SJSA1 (cell line): ENCODE data around the gene PSMD2. TPM values are rescaled to one million over a fixed set of nuclear protein-coding genes. Genes with fewer than 3 reads are reported as not detected.

ENCODE experiments used
- DNase-seq, 2 experiments: peaks; one replicate each; pipeline ENCODE4 v3.0.0-alpha.2; 2015 to 2020; ENCODE audit warnings: low spot score in 2 of 2, low read depth in 1 of 2
- H3K27ac ChIP-seq: fragments of 250-450 bp; sonication (Bioruptor Pico); 2 replicates; pipeline ENCODE4 v1.5.1; 2020; ENCODE audit warnings: mild to moderate bottlenecking, moderate library complexity
- H3K27me3 ChIP-seq: fragments of 250-450 bp; sonication (Bioruptor Pico); replicated peaks from 2 replicates; pipeline ENCODE4 v1.5.1; 2020; ENCODE audit warnings: mild to moderate bottlenecking, moderate library complexity
- H3K36me3 ChIP-seq: fragments of 250-450 bp; sonication (Bioruptor Pico); 2 replicates; pipeline ENCODE4 v1.5.1; 2020; ENCODE audit warnings: mild to moderate bottlenecking
- H3K4me1 ChIP-seq: fragments of 250-450 bp; sonication (Bioruptor Pico); replicated peaks from 2 replicates; pipeline ENCODE4 v1.6.1; 2021; ENCODE audit warnings: mild to moderate bottlenecking
- H3K4me3 ChIP-seq: fragments of 250-450 bp; sonication (Bioruptor Pico); 2 replicates; pipeline ENCODE4 v1.5.1; 2020; ENCODE audit warnings: mild to moderate bottlenecking
- H3K9me3 ChIP-seq: fragments of 250-450 bp; sonication (Bioruptor Pico); replicated peaks from 2 replicates; pipeline ENCODE4 v1.5.1; 2020; ENCODE audit warnings: mild to moderate bottlenecking
- total RNA-seq: library from RNA; depleted of rRNA; stranded (reverse); fragments of >200 nt; shearing (Covaris generic); gene quantifications from 2 replicates; pipeline ENCODE4 v1.2.3, GENCODE V29; 2014

PSMD2 gene
- total RNA-seq, 1 experiment from 2014 or later = 627 TPM

- Histone ChIP-seq H3K27me3 (no peaks in the 10 kb centered on the region), H3K9me3 (no peaks in the 10 kb centered on the region), H3K4me3 (no peak overlapping the region), H3K36me3 (peaks cover 23% of the 10 kb centered on the region), H3K4me1 (peaks cover 27% of the 10 kb centered on the region), H3K27ac (no peak overlapping the region)
- DNase-seq = no peak
Measured at GRCh38 chr3:184344579-184345316, 45.7 kb downstream of the PSMD2 start.

GRCh38 chr3:184345317-184346144, 46.5 kb downstream of the PSMD2 start:
- peaks cover 27% of the 10 kb centered on the region for H3K36me3 ChIP-seq
- no peak overlapping the region for H3K27ac ChIP-seq
- no peak overlapping the region for H3K4me3 ChIP-seq
- H3K9me3 ChIP-seq = no peaks in the 10 kb centered on the region
- DNase-seq = peak; percentile 69 to 81
- H3K27me3 ChIP-seq = no peaks in the 10 kb centered on the region
- peaks cover 27% of the 10 kb centered on the region for H3K4me1 ChIP-seq

DNA sequence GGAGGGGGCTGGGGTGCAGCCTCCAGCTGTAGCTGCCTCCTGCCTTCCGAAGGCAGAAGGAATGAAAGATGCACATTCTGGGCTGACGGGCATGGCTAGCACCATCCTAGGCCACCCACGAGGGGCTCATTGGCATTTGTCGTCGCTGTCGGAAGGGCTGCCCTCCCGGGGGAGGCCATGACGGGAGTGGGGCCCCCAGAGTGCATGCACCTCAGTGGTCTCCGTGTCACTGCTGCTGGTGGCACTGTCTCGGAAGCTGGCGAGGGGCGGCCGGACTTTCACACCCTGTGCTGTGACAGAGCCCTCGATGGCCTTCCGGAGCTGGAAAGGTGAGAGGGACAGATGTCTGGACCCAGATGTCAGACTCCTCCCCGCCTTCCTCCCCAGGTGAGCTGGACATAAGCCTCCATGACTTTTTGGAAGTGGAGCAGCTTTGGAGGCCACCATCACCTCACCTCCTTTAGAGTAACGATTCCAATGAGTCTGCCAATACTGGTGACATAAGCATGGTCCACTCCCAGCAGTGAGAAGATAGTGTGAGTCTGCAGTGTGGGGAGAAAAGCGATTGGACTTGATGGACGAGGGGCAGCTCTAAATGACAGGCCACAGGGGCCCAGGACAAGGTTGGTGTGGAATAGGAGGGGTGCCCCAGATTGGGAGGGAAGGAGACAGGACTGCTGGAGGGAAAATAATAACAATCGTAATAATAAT, 47.6 kb downstream of the PSMD2 start:
- Histone ChIP-seq H3K9me3 (no peaks in the 10 kb centered on the region), H3K27ac (no peak overlapping the region), H3K36me3 (peaks cover 36% of the 10 kb centered on the region), H3K4me3 (no peak overlapping the region), H3K27me3 (no peaks in the 10 kb centered on the region), H3K4me1 (peaks cover 28% of the 10 kb centered on the region)
- no peak for DNase-seq

DNA sequence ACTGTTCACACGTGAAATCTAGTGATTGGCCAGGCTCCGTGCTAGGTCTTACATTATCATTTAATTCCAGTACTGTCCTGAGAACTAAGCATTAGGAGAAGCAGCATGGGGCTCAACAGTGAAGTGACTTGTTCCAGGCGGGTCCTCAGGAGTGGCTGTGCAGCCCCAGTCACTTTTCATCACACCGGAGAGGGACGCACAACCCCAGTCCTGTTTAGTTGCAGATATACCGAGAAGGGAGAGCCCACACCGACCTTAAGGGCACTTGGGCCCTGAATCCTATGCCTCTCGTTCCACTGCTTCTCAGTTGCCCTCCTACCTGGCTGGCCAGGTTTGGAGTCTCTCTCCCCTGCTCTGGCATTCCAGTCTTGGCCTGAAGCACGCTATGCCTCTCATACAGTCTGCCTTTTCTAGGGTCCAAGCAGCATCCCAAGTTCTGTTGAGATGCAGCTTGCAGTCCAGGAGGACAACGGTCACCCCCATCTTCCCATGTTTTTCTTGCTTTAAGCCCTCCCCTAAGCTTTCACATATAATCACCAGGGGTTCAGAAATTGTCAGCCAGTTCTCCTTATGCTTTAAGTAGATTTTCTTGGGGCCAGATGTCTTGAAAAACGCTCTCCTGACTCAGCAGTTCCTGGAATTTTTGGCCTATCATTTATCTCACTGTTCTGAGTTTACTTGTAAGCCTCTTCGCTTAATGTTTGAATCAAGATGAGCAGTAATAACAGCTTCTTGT, 48.4 kb downstream of the PSMD2 start:
- Histone ChIP-seq H3K4me3 (no peak overlapping the region), H3K9me3 (no peaks in the 10 kb centered on the region), H3K27me3 (no peaks in the 10 kb centered on the region), H3K27ac (no peak overlapping the region), H3K4me1 (peaks cover 31% of the 10 kb centered on the region), H3K36me3 (peaks cover 45% of the 10 kb centered on the region)
- DNase-seq = no peak

DNA sequence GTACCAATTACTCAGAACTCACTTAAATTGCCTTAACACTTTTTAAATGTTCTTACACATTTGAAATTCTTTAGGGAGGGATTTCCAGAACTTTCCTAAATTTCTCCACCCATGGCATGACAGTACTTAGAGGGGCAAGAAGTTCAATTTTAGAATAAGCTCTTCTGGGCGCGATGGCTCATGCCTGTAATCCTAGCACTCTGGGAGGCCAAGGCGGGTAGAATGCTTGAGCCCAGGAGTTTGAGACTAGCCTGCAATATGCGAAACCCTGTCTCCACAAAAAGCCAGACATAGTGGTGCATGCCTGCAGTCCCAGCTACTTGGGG, 49.0 kb downstream of the PSMD2 start:
- no peak overlapping the region for H3K27ac ChIP-seq
- H3K9me3 ChIP-seq = no peaks in the 10 kb centered on the region
- peaks cover 50% of the 10 kb centered on the region for H3K36me3 ChIP-seq
- no peak for DNase-seq
- H3K27me3 ChIP-seq = no peaks in the 10 kb centered on the region
- peaks cover 31% of the 10 kb centered on the region for H3K4me1 ChIP-seq
- no peak overlapping the region for H3K4me3 ChIP-seq

DNA sequence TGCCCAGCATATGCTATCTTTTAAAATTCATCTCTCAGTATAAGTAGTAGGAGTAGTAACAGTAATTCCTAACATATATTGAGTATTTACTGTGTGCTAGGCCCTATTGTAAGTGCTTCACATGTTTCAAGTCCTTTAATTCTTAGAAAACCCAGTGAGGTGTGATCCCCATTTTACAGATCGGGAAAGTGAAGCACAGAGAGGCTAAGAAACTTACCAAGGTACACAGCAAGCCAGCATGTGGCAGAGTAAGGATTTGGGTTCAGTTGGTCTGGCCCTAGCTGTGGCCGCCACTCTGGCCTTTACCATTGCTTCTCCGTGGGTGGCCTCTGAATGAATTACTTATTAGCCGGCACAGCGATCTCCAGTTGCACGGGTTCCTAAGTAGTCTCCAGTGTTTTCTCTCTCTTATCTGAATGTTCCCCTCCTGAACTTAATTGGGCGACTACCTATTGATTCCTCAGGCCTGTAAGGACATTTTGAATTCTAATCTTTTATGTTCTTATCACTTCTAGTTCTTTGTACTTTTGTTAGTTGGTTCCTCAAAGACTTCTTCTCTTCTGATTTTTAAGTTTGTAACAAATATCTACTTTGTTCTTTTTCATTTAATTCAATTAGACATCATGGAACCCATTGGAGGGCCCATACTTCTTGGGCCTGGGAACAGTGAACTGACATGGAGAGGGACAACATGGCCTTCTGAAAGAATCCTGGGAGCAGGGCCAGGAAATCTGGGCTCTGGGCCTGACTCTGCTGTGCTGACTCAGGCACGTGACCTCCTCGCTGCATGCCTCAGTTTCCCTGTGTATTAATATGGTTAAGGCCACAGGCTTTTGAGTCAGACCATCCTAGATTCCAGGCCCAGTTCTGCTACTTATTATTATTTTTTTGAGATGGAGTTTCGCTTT, 50.8 kb downstream of the PSMD2 start:
- Histone ChIP-seq H3K4me3 (no peak overlapping the region), H3K36me3 (peaks cover 56% of the 10 kb centered on the region), H3K4me1 (peaks cover 43% of the 10 kb centered on the region), H3K27ac (no peak overlapping the region), H3K9me3 (no peaks in the 10 kb centered on the region), H3K27me3 (no peaks in the 10 kb centered on the region)
- peak in 1 of 2 experiments; percentile 41 for DNase-seq

- DNase-seq = no peak
- Histone ChIP-seq H3K4me3 (no peak overlapping the region), H3K4me1 (peaks cover 47% of the 10 kb centered on the region), H3K9me3 (no peaks in the 10 kb centered on the region), H3K27me3 (no peaks in the 10 kb centered on the region), H3K36me3 (peaks cover 62% of the 10 kb centered on the region), H3K27ac (no peak overlapping the region)
Measured at GRCh38 chr3:184350618-184351017, 51.6 kb downstream of the PSMD2 start.

DNA sequence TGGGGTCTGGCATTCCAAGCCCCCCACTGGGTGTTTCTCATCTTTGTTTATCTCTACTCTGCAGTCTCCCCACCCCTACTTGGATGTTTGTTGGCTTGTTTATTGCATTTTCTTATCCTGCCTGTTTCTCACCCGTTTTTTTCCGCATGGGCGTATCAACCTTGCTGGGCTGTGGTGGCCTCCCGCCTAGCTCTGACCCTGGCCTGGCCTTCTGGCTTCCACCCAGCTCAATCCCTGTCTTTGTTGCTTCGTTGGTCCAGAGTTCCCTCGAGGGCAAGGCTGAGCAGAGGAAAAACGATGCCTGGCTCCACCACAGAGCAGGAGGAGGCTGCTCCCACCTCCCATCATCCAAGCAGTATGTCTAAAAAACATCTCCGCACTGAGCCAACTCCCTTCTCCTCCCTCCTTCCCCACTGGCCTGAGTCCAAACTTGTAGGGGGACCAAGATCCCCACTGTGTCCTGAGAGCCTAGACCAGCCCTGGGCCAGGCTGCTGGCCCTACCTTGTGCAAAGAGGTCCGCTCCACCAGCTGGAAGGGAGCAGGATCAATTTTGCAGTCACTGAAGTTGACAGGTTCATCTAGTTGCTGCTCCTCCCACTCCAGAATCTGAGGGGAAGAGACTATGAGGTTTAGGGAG, 52.6 kb downstream of the PSMD2 start:
- H3K27ac ChIP-seq = no peak overlapping the region
- H3K4me3 ChIP-seq = no peak overlapping the region
- no peaks in the 10 kb centered on the region for H3K9me3 ChIP-seq
- H3K27me3 ChIP-seq = no peaks in the 10 kb centered on the region
- no peak for DNase-seq
- peaks cover 54% of the 10 kb centered on the region for H3K4me1 ChIP-seq
- H3K36me3 ChIP-seq = peaks cover 63% of the 10 kb centered on the region

DNA sequence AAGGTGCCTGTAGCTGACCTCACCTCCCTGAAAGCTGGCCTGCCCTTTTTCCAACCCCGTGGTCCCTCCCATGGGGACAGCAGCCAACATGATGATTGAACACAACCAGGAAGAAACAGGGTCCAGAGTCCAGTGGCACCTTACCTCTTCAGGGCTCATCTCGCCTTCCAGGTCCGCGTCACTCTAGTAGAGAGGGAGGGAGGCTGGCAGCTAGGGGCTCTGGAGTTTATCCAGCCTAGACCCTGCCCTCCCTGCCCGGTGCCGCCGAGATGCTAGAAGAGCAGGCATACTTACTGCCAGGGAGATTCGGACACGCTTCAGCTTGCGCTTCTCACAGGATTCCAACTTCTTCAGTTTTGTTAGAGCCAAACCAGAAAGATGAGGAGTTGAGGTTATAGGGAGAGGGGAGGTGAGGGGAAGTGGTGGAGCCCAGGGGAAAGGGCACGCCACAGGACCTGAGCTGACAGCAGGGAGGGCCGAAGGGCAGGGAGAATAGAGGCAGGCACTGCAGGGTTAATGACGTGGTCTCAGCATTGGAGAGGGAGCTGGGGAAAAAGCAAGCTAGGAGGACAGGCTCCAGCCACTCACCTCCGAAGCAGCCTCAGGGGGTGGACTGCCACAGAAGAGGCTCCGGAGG, 53.2 kb downstream of the PSMD2 start:
- Histone ChIP-seq H3K4me3 (no peak overlapping the region), H3K27ac (no peak overlapping the region), H3K9me3 (no peaks in the 10 kb centered on the region), H3K4me1 (peaks cover 60% of the 10 kb centered on the region), H3K36me3 (peaks cover 66% of the 10 kb centered on the region), H3K27me3 (no peaks in the 10 kb centered on the region)
- no peak for DNase-seq

DNA sequence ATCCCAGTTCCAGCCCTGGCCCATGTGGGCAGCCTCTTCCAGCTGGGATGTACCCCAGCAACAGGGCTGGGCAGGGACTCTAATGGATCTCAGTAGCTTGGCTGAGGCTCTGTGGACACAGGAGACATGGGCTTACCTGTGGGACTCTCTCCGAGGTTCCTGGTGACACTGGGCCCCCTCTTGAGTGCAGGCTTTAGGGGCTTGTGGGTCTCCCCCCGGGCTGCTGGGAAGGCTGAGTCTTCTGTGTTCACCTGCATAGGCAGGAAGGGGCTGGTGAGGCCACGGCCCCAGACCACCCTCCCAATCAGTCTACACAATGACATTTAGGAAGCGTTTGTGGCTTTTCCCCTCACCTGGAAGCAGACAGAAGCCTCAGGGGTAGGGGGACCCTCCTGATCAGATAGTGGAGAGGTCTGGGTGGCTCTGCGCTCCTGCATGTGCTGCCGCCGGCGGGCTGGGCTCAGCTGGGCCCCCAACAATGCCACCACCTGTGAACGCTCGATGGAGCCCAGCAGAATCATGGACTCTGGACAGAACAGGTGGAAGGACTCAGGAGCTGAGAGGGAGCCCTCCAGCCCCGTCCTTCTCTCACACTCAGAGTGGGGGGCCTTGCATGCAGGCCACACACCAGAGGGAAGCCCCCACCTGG, 54.0 kb downstream of the PSMD2 start:
- no peak for DNase-seq
- Histone ChIP-seq H3K4me3 (no peak overlapping the region), H3K9me3 (no peaks in the 10 kb centered on the region)

GRCh38 chr3:184353546-184353941, 54.5 kb downstream of the PSMD2 start:
- H3K27me3 ChIP-seq = no peaks in the 10 kb centered on the region
- peaks cover 62% of the 10 kb centered on the region for H3K4me1 ChIP-seq
- peaks cover 73% of the 10 kb centered on the region for H3K36me3 ChIP-seq
- no peak for DNase-seq
- H3K27ac ChIP-seq = 0 out of 2 replicates have a peak overlapping the region, but pooled peaks have one; percentile 10
- no peak overlapping the region for H3K4me3 ChIP-seq
- H3K9me3 ChIP-seq = no peaks in the 10 kb centered on the region

More for the DNA sequence above, 54.0 kb downstream of the PSMD2 start:
- H3K36me3 ChIP-seq = peaks cover 68% of the 10 kb centered on the region
- no peak overlapping the region for H3K27ac ChIP-seq
- H3K4me1 ChIP-seq = peaks cover 62% of the 10 kb centered on the region
- H3K27me3 ChIP-seq = no peaks in the 10 kb centered on the region
